GM23338 (cell line): ENCODE measurements around the gene CLDN20. TPM values are rescaled to one million over a fixed set of nuclear protein-coding genes. Genes with fewer than 3 reads are reported as not detected.

Experiments used
- ATAC-seq: fragments of 200-7000 bp; cut with Tn5 transposase; 3 replicates; pipeline ENCODE4 v1.9.1; 2020
- DNase-seq: peaks from one replicate; pipeline ENCODE4 v3.0.0-alpha.2; 2015; ENCODE audit warnings: low spot score
- H2AFZ ChIP-seq: fragments of 200-600 bp; sonication (generic); 2 replicates; pipeline ENCODE4 v1.8.0; 2016; ENCODE audit warnings: antibody characterized with exemption, mild to moderate bottlenecking, moderate library complexity
- H3F3A ChIP-seq: fragments of 200-600 bp; sonication (generic); replicated peaks from 2 replicates; pipeline ENCODE4 v1.8.0; 2017; ENCODE audit warnings: antibody characterized with exemption, mixed run types, low read depth
- H3K27ac ChIP-seq: fragments of 200-600 bp; sonication (generic); 2 replicates; pipeline ENCODE4 v1.6.1; 2016; ENCODE audit warnings: low read depth
- H3K27me3 ChIP-seq: fragments of 200-600 bp; sonication (generic); 2 replicates; pipeline ENCODE4 v1.8.0; 2016; ENCODE audit warnings: mild to moderate bottlenecking, mixed run types, moderate library complexity; ENCODE audit not compliant: insufficient read depth
- H3K36me3 ChIP-seq: fragments of 200-600 bp; sonication (generic); 2 replicates; pipeline ENCODE4 v1.8.0; 2016; ENCODE audit warnings: mild to moderate bottlenecking; ENCODE audit not compliant: insufficient read depth
- H3K4me1 ChIP-seq: fragments of 200-600 bp; sonication (generic); 2 replicates; pipeline ENCODE4 v1.8.0; 2016; ENCODE audit warnings: mild to moderate bottlenecking, moderate library complexity; ENCODE audit not compliant: insufficient read depth
- H3K4me2 ChIP-seq: fragments of 200-600 bp; sonication (generic); 2 replicates; pipeline ENCODE4 v1.7.1; 2017; ENCODE audit warnings: mixed run types
- H3K4me3 ChIP-seq: fragments of 200-600 bp; sonication (generic); 2 replicates; pipeline ENCODE4 v1.6.1; 2016; ENCODE audit warnings: mixed run types
- H3K79me2 ChIP-seq: fragments of 200-600 bp; sonication (generic); replicated peaks from 2 replicates; pipeline ENCODE4 v1.8.0; 2017; ENCODE audit warnings: mild to moderate bottlenecking; ENCODE audit not compliant: insufficient read depth
- H3K9me2 ChIP-seq: fragments of 200-600 bp; sonication (generic); 2 replicates; pipeline ENCODE4 v1.8.0; 2017; ENCODE audit not compliant: insufficient read depth
- H4K20me1 ChIP-seq: fragments of 200-600 bp; sonication (generic); replicated peaks from 2 replicates; pipeline ENCODE4 v1.8.0; 2017; ENCODE audit warnings: mild to moderate bottlenecking; ENCODE audit not compliant: insufficient read depth
- H3K27ac Mint-ChIP-seq: 2 replicates; pipeline ENCODE4 v1.8.0; 2020; ENCODE audit warnings: inconsistent platforms, mild to moderate bottlenecking, moderate library complexity, mixed read lengths
- H3K27me3 Mint-ChIP-seq: 3 replicates; pipeline ENCODE4 v1.8.0; 2022; ENCODE audit warnings: low read depth, mild to moderate bottlenecking, moderate library complexity, mixed read lengths, inconsistent platforms; ENCODE audit not compliant: insufficient read depth, poor library complexity
- H3K36me3 Mint-ChIP-seq: 3 replicates; pipeline ENCODE4 v1.8.0; 2021; ENCODE audit warnings: low read depth, mild to moderate bottlenecking, inconsistent platforms, moderate library complexity, mixed read lengths
- H3K4me1 Mint-ChIP-seq: 3 replicates; pipeline ENCODE4 v1.8.0; 2020; ENCODE audit warnings: mild to moderate bottlenecking, inconsistent platforms, mixed read lengths
- H3K4me3 Mint-ChIP-seq: 3 replicates; pipeline ENCODE4 v1.8.0; 2021; ENCODE audit warnings: moderate library complexity, mild to moderate bottlenecking, inconsistent platforms, mixed read lengths
- H3K9me3 Mint-ChIP-seq: 3 replicates; pipeline ENCODE4 v1.8.0; 2020; ENCODE audit warnings: moderate library complexity, mild to moderate bottlenecking, inconsistent platforms, mixed read lengths
- CREB1 ChIP-seq: fragments of 250-450 bp; sonication (Bioruptor Pico); IDR thresholded peaks from 2 replicates; pipeline ENCODE4 v1.5.0; 2020; ENCODE audit warnings: low read depth, mild to moderate bottlenecking, moderate library complexity
- EZH2phosphoT487 ChIP-seq: fragments of 200-600 bp; sonication (generic); IDR thresholded peaks from one replicate; pipeline ENCODE4 v1.8.1; 2018; ENCODE audit warnings: antibody characterized with exemption; ENCODE audit not compliant: unreplicated experiment
- JUNB ChIP-seq: IDR thresholded peaks from one replicate; pipeline ENCODE4 v1.6.1; 2016; ENCODE audit warnings: antibody characterized with exemption; ENCODE audit not compliant: unreplicated experiment
- NANOG ChIP-seq: IDR thresholded peaks from 2 replicates; pipeline ENCODE4 v1.6.1; 2016; ENCODE audit warnings: antibody characterized with exemption, borderline replicate concordance
- POLR2AphosphoS5 ChIP-seq: IDR thresholded peaks from 2 replicates; pipeline ENCODE4 v1.6.1; 2016; ENCODE audit warnings: antibody characterized with exemption, low read depth
- STAT1 ChIP-seq: IDR thresholded peaks from one replicate; pipeline ENCODE4 v1.6.1; 2016; ENCODE audit warnings: antibody characterized with exemption; ENCODE audit not compliant: unreplicated experiment
- ZNF114 ChIP-seq: fragments of 250-450 bp; sonication (Bioruptor Pico); IDR thresholded peaks from 2 replicates; pipeline ENCODE4 v1.5.0; 2020; ENCODE audit warnings: mild to moderate bottlenecking, moderate library complexity
- ZNF331 ChIP-seq: fragments of 250-450 bp; sonication (Bioruptor Pico); IDR thresholded peaks from 2 replicates; pipeline ENCODE4 v1.5.0; 2020; ENCODE audit warnings: low read depth, mild to moderate bottlenecking, moderate library complexity
- polyA plus RNA-seq: library from polyadenylated mRNA; unstranded; fragments of >200 nt; fragmentation: Nextera tagmentation; extraction: Ambion mirVana; gene quantifications from 2 replicates; pipeline ENCODE4 v1.2.1, GENCODE V29; 2016
- total RNA-seq: library from RNA; depleted of rRNA; stranded (reverse); fragments of >200 nt; shearing (Covaris generic); gene quantifications from 2 replicates; pipeline ENCODE4 v1.2.3, GENCODE V29; 2014
- TF ChIP-seq, protein P1 (sequence below): fragments of 250-450 bp; sonication (Bioruptor Pico); IDR thresholded peaks from 2 replicates; pipeline ENCODE4 v1.5.0; 2020; ENCODE audit warnings: mild to moderate bottlenecking, moderate library complexity
- TF ChIP-seq, protein P2 (sequence below): IDR thresholded peaks from 2 replicates; pipeline ENCODE4 v1.6.1; 2016; ENCODE audit warnings: antibody characterized with exemption
- TF ChIP-seq, protein P3 (sequence below), 2 experiments: fragments of 200-600 bp in 1 of 2; sonication (generic) in 1 of 2; conservative IDR thresholded peaks; 2 replicates each; pipeline versions ENCODE4 v1.5.1 to v1.6.1; 2016 to 2017; ENCODE audit warnings: antibody characterized with exemption in 2 of 2, low read depth in 2 of 2, mild to moderate bottlenecking in 2 of 2, moderate library complexity in 1 of 2
- TF ChIP-seq, protein P4 (sequence below): IDR thresholded peaks from one replicate; pipeline ENCODE4 v1.6.1; 2018; ENCODE audit warnings: antibody characterized with exemption; ENCODE audit not compliant: unreplicated experiment

The CLDN20 gene
- total and polyA plus RNA-seq, 2 experiments from 2014 or later = 0.23 TPM; not detected in 1

DNA sequence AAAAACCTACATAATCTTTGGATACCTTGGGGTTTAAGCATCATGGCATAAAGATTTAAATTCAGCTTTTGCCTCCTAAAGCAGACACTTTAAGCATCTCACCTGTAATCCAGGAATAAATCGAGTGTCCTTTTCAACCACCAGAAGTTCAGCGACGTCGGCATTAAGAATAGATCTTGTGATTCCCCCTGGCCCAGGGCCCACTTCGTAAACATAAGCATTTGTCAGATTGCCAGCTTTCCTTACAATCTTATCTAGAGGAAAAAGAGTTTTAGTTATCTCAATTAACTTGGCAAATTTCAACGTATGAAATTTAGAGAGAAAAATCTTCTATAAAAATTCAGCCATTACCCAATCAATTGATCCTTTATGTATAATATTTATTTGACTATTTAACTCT, 47.3 kb downstream of the CLDN20 start (continued):
- TF ChIP-seq, protein P1, sequence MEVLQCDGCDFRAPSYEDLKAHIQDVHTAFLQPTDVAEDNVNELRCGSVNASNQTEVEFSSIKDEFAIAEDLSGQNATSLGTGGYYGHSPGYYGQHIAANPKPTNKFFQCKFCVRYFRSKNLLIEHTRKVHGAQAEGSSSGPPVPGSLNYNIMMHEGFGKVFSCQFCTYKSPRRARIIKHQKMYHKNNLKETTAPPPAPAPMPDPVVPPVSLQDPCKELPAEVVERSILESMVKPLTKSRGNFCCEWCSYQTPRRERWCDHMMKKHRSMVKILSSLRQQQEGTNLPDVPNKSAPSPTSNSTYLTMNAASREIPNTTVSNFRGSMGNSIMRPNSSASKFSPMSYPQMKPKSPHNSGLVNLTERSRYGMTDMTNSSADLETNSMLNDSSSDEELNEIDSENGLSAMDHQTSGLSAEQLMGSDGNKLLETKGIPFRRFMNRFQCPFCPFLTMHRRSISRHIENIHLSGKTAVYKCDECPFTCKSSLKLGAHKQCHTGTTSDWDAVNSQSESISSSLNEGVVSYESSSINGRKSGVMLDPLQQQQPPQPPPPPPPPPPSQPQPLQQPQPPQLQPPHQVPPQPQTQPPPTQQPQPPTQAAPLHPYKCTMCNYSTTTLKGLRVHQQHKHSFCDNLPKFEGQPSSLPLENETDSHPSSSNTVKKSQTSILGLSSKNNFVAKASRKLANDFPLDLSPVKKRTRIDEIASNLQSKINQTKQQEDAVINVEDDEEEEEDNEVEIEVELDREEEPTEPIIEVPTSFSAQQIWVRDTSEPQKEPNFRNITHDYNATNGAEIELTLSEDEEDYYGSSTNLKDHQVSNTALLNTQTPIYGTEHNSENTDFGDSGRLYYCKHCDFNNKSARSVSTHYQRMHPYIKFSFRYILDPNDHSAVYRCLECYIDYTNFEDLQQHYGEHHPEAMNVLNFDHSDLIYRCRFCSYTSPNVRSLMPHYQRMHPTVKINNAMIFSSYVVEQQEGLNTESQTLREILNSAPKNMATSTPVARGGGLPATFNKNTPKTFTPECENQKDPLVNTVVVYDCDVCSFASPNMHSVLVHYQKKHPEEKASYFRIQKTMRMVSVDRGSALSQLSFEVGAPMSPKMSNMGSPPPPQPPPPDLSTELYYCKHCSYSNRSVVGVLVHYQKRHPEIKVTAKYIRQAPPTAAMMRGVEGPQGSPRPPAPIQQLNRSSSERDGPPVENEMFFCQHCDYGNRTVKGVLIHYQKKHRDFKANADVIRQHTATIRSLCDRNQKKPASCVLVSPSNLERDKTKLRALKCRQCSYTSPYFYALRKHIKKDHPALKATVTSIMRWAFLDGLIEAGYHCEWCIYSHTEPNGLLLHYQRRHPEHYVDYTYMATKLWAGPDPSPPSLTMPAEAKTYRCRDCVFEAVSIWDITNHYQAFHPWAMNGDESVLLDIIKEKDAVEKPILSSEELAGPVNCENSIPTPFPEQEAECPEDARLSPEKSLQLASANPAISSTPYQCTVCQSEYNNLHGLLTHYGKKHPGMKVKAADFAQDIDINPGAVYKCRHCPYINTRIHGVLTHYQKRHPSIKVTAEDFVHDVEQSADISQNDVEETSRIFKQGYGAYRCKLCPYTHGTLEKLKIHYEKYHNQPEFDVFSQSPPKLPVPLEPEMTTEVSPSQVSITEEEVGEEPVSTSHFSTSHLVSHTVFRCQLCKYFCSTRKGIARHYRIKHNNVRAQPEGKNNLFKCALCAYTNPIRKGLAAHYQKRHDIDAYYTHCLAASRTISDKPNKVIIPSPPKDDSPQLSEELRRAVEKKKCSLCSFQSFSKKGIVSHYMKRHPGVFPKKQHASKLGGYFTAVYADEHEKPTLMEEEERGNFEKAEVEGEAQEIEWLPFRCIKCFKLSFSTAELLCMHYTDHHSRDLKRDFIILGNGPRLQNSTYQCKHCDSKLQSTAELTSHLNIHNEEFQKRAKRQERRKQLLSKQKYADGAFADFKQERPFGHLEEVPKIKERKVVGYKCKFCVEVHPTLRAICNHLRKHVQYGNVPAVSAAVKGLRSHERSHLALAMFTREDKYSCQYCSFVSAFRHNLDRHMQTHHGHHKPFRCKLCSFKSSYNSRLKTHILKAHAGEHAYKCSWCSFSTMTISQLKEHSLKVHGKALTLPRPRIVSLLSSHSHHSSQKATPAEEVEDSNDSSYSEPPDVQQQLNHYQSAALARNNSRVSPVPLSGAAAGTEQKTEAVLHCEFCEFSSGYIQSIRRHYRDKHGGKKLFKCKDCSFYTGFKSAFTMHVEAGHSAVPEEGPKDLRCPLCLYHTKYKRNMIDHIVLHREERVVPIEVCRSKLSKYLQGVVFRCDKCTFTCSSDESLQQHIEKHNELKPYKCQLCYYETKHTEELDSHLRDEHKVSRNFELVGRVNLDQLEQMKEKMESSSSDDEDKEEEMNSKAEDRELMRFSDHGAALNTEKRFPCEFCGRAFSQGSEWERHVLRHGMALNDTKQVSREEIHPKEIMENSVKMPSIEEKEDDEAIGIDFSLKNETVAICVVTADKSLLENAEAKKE (CRISPR knock-in tag) = no peak
- TF ChIP-seq NANOG = no peak
- TF ChIP-seq EZH2phosphoT487 = no peak
- TF ChIP-seq, protein P2, sequence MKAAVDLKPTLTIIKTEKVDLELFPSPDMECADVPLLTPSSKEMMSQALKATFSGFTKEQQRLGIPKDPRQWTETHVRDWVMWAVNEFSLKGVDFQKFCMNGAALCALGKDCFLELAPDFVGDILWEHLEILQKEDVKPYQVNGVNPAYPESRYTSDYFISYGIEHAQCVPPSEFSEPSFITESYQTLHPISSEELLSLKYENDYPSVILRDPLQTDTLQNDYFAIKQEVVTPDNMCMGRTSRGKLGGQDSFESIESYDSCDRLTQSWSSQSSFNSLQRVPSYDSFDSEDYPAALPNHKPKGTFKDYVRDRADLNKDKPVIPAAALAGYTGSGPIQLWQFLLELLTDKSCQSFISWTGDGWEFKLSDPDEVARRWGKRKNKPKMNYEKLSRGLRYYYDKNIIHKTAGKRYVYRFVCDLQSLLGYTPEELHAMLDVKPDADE = no peak
- TF ChIP-seq ZNF331 (CRISPR knock-in tag) = no peak

DNA sequence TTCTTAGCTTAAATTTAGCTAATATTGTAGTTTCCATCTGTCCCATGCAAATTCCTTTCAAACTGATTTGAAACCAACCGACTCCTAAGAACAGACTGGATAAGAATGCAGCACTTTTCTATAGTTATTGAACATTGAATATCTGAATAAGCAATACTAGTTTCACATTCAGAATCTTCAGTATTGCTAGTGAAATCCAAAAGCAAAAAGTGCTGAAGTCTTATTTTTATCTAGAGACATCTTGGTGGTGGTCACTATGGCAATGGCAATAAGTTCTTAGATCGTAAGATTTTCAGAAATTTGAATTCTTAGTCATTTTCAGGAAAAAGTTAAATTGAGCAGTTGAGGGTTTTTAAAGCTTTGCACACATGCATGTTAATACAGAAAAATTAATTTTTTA, 47.8 kb downstream of the CLDN20 start:
- Histone ChIP-seq H3K36me3 (peaks cover 22% of the 10 kb centered on the region; the same call in 1 of the 2 replicates), H3K4me1 (no peaks in the 10 kb centered on the region; the same call in 1 of the 2 replicates), H3K27ac (no peak overlapping the region), H2AFZ (no peak overlapping the region), H3K27me3 (no peaks in the 10 kb centered on the region), H3K4me2 (no peak overlapping the region), H4K20me1 (0 out of 2 replicates have a peak, but pooled peaks cover 7% of the 10 kb centered on the region), H3K79me2 (peaks cover 29% of the 10 kb centered on the region), H3K4me3 (no peak overlapping the region), H3F3A (no peaks in the 10 kb centered on the region), H3K9me2 (no peaks in the 10 kb centered on the region)
- Mint-ChIP-seq H3K4me1 (peaks cover 5% of the 10 kb centered on the region; the same call in 1 of the 3 replicates), H3K9me3 (no peaks in the 10 kb centered on the region), H3K27ac (no peak overlapping the region), H3K27me3 (peaks cover 3% of the 10 kb centered on the region), H3K36me3 (peaks cover 39% of the 10 kb centered on the region), H3K4me3 (no peak overlapping the region)
- no peak for DNase-seq
- ATAC-seq = no peak
- TF ChIP-seq POLR2AphosphoS5 (no peak), ZNF114 (CRISPR knock-in tag) (no peak), NANOG (no peak), JUNB (no peak), STAT1 (no peak), CREB1 (CRISPR knock-in tag) (no peak)
- TF ChIP-seq, protein P2 = no peak
- TF ChIP-seq, protein P3, sequence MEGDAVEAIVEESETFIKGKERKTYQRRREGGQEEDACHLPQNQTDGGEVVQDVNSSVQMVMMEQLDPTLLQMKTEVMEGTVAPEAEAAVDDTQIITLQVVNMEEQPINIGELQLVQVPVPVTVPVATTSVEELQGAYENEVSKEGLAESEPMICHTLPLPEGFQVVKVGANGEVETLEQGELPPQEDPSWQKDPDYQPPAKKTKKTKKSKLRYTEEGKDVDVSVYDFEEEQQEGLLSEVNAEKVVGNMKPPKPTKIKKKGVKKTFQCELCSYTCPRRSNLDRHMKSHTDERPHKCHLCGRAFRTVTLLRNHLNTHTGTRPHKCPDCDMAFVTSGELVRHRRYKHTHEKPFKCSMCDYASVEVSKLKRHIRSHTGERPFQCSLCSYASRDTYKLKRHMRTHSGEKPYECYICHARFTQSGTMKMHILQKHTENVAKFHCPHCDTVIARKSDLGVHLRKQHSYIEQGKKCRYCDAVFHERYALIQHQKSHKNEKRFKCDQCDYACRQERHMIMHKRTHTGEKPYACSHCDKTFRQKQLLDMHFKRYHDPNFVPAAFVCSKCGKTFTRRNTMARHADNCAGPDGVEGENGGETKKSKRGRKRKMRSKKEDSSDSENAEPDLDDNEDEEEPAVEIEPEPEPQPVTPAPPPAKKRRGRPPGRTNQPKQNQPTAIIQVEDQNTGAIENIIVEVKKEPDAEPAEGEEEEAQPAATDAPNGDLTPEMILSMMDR (conservative IDR thresholded peaks at IDR 0.05; ENCODE audit: low read depth in 2 of 2) = no peak
- TF ChIP-seq, protein P4, sequence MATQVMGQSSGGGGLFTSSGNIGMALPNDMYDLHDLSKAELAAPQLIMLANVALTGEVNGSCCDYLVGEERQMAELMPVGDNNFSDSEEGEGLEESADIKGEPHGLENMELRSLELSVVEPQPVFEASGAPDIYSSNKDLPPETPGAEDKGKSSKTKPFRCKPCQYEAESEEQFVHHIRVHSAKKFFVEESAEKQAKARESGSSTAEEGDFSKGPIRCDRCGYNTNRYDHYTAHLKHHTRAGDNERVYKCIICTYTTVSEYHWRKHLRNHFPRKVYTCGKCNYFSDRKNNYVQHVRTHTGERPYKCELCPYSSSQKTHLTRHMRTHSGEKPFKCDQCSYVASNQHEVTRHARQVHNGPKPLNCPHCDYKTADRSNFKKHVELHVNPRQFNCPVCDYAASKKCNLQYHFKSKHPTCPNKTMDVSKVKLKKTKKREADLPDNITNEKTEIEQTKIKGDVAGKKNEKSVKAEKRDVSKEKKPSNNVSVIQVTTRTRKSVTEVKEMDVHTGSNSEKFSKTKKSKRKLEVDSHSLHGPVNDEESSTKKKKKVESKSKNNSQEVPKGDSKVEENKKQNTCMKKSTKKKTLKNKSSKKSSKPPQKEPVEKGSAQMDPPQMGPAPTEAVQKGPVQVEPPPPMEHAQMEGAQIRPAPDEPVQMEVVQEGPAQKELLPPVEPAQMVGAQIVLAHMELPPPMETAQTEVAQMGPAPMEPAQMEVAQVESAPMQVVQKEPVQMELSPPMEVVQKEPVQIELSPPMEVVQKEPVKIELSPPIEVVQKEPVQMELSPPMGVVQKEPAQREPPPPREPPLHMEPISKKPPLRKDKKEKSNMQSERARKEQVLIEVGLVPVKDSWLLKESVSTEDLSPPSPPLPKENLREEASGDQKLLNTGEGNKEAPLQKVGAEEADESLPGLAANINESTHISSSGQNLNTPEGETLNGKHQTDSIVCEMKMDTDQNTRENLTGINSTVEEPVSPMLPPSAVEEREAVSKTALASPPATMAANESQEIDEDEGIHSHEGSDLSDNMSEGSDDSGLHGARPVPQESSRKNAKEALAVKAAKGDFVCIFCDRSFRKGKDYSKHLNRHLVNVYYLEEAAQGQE = no peak
